Fibroblast of skin of left quadriceps (primary cell): Measurements from ENCODE around the gene MTHFSD.

Experiments
- DNase-seq, 2 experiments: peaks; one replicate each; pipeline ENCODE4 v3.0.0-alpha.2; 2013; ENCODE audit warnings: low read depth in 2 of 2

MTHFSD gene

DNA sequence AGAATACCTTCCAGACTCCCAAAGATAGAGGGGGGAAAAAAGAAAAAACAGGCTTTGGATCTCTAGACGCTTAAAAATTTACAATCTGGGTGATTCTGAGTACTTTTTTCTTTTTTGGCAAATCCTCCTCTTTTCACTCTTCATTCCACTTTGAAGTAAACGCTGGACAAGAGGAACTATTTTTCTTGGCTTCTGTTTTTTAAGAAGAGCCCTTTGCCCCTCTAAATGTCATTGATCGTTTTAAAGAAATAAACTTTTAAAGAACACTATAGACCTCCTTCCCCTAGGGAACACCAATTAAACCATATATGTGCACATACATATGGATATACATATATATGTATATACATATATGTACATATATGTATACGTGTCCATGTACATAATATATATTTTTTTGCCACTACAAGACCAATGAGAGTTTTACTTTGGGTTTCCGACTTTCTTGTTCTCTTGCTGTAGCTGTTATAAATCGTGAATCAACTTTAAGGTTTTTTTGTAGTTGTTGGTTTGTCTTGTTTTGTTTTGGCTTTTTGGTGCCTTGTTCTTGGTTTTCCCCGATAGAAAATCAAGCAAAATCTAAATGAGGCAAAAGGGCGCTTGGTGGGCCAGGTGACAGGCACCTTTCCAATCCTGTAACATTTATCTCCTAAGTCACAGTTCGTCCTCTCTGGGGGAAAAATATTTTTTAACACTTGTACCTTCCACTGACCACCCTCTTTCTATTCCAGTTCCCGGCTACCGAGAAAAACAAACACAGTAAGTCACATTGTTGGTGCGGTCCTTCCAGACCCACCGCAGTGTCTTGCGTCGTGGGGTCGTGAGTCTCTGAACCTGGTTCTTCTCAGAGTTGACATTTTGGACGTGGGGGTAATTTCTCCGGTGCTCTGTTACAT is 40.3 kb downstream of the MTHFSD start:
- no peak for DNase-seq

DNA sequence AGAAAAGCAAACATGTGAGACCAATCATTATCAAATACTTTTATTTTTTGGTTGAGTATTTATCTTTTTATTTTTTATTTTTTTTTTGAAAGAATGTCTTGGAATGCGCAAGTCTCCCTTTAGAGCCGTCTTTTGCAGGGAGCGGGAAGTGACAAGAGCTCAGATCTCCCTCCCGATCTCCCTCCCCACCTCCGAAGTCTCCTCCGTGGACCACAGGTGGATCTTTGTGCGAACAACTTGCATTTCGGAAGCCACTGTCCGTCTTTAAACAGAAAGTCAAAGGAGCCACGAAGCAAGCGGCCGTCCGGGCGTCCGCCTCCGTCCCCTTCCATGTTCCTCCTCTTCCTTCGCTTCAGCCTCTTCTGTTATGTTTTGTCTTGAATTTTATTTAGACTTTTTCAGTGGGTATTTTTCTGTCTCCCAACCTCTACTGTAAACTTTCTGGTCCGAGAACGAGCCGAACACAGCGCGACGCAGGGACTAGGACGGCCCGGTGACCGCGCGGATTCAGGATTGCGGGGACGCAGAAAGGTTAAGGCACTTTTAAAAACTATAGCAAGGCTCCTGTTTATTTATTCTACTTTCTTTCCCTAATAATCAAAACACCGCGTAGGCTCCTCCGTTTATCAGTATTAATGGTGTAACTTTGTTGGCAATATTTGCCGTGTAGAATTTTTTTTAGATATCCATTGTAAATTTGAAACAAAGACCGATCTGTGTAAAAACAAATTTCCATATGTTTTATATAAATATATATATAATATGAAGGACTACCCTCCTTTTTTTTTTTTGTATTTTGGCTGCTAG is 41.4 kb downstream of the MTHFSD start:
- DNase-seq, result no peak

DNA sequence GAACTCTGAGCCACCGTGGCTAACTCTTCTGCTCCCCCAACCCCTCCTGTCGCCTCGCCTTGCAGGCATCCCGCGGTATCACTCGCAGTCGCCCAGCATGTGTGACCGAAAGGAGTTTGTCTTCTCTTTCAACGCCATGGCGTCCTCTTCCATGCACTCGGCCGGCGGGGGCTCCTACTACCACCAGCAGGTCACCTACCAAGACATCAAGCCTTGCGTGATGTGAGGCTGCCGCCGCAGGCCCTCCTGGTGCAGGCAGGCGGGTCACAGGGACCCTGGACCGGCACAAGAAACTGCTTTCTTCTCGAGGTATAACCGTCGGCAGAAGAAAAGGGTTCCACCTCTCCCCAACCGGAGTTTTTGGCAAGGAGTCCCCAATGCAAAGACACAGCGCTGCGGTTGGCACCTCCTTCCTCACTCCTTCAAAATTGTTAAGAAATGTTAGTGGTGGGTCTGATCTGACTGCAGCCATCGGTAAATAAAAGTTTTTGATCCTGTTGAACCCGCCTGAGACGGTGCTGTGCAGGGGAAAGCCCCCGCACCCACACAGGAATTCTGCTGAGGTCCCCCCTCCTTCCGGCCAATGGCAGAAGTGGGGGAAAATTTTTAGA is 42.1 kb downstream of the MTHFSD start:
- DNase-seq, result no peak

DNA sequence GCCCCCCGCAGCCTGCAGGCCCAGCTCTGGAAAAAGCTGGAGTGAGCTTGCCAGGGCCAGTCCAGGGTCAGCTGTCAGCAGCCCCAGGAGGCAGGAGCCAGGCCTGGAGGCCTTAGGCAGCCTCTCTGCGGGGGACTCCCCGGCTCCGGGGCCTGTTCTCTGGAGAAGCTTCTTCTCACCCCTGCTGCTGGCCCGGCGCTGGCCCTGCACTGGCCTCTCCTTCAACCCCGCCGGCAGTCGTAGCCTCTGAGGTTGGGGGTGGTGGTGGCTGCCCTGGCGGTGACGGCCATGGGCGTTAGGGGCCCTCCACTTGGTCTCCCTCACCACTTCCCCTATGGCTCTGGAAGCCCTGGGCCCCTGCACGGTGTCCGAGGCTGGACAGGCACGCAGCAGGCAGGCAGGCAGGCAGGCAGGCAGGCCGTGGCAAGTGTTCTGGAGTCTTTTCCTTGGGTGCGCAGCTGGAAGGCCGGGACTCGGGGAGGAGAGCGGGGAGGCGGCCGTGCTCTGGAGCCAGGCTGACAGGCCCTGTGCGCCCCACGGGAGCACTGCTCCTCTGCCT is 42.7 kb downstream of the MTHFSD start:
- no peak for DNase-seq

DNA sequence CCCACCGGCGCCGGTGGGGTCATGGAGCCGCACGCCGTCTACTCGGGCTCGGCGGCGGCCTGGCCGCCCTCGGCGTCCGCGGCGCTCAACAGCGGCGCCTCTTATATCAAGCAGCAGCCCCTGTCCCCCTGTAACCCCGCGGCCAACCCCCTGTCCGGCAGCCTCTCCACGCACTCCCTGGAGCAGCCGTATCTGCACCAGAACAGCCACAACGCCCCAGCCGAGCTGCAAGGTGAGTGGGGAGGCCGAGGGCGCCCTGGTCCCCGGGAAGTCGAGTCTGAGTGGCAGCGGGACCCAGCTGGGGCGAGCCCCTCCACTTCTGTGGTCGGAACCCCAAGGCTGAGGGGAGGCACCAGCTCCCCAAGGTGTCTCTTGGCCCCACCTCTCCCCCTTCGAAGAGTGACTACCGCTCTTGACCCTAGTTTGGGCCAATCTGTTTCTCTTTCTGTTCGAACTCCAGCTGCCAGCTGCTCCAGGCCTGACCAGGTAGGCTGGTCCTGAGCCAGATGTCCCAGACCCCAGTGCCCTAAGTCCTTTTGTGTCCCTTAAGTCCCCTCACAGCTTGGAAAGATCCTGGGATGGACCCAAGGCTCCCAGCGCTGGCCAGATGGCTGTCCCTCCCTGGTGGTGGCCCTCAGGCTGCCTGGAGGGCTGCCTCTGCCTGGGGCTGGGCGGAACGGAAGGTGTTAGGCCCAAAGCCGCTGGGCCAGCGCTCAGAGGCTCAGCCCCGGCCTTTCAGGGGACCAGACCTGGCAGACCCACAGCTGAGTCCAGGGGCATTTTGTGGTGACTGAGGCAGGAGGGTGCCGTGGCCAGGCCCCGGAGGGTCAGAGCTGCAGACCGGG is 43.5 kb downstream of the MTHFSD start:
- DNase-seq, result no peak

DNA sequence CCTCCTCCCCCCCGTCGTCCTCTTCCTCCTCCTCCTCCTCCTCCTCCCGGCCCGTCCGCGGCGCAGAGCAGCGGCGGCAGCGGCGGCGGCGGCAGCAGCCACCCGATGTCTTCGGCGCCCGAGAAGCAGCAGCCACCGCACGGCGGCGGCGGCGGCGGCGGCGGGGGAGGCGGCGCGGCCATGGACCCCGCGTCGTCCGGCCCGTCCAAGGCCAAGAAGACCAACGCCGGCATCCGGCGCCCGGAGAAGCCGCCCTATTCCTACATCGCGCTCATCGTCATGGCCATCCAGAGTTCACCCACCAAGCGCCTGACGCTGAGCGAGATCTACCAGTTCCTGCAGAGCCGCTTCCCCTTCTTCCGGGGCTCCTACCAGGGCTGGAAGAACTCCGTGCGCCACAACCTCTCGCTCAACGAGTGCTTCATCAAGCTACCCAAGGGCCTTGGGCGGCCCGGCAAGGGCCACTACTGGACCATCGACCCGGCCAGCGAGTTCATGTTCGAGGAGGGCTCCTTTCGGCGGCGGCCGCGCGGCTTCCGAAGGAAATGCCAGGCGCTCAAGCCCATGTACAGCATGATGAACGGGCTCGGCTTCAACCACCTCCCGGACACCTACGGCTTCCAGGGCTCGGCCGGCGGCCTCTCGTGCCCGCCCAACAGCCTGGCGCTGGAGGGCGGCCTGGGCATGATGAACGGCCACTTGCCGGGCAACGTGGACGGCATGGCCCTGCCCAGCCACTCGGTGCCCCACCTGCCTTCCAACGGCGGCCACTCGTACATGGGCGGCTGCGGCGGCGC is 44.4 kb downstream of the MTHFSD start, which contains the start of gene FOXF1:
FOXF1 (plus strand) TSS at position 63 of the 797 bp plus-strand sequence; CDS start at position 106, 43 bp downstream.
- peak in 1 of 2 experiments; percentile 44 for DNase-seq

DNA sequence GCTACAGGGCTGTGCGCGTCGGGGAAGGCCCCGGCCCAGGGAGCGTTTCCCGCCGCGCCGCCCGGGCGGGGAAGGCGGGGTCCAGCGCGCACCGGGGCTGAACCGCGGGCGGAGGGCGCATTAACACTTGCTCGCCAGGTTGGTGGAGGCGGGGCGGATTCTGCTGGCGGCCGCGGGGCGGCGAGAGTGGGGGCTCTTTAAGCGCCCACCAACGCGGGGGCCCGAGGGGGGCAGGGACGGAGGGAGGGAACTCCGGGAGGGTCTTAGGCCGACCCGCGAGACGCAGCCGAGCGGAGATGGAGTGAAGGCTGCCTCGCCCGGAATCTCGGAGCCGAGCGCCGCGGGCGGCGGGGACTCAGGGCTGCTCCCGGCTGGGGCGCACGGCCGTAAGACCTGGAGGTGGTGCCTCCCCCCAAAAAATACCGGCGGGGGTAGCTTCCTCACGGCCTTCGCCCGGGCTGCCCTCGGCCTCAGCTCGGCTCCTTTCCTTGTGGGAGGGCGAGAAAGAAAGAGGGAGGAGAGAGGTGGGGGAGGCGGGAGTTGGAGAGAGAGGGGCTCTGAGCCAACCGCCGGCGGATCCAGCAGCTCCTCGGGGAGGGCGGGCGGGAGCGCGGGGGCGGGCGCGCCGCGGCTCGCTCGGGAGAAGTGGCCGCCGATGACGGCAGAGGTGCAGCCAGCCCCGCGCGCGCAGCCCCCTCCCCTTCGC is 45.1 kb downstream of the MTHFSD start:
- DNase-seq, result peak; percentile 72 to 73

DNA sequence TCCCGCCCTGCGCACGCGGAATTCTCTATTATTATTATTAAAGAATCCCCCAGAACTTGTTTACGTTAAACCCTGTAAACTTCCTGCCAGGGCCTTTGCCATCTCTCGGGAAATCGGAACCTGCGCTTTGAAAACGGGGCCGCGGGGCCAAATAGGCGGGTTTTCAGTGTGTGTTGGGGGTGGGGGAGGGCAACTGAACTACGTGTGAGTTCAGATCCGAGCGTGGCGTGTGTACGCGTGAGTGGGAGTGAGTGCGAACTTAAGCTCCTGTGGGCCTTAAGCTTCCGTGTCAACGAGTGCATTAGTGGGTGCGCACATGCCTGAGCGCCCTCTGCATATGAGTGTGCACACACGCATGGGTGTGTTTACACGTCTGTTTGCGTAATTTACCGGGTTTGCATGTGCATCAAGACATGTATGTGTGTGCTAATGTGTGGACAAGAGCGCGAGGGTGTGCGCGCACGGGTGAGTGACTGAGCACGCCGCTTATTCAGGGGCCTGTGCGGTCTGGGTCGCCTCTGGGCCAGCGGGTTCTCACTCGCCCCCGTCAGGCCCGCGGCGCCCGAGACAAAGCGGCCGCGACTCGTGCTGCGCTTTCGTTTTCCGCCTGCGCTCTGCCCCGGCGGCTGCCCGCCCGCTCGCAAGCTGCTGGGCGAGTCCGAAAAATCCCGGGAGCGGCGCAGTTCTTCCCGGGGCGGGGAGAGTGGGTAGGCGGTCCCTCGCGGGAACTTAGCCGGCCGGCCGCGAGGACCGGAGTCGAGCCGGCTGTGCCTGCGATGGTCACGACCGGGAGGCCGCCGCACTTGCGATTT is 45.9 kb downstream of the MTHFSD start:
- peak; percentile 44 to 51 for DNase-seq

DNA sequence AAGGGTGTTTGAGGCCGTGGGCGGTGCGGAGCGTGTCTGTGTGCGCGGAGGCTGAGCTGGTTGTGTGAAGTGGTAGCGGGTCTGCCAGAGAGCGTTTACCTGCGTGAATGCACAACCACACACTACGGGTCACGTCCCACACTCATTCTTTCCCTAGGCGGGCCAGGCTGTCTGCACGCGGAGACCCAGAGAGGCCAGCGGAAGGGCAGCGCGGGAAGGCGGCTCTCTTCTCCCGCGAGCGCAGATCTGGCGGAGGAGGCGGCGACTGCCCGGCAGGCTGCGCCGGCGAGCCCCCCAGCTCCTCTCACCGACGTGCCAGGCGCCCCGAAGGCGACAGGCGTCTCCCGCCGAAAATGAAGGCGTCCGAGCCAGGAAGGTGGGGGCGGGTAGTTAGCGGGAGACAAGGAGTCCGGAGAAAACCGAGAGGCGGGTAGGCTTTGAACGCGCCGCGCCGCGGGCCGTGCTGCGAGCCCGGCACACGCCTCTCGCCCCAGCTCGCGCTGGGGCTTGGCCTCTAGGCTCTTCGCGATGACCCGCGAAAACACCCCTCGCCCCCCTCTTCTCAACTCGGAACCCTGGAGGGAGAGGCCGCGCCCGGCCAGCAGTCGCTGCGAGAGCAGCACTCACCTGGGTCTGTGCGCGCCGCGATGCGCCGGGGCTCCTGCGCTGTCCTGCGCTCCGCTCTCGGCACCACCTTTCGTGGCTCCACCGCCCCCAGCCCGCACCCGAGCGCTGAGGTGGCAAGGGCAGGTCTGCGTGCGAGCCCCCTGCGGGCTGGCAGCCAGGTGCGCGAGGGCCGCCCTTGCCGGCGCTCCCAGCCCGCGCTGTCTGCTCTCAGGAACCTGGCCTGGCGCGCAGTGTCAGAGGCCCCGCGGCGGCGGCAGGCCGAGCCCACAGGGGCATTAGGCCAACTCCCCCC is 46.7 kb downstream of the MTHFSD start:
- no peak for DNase-seq

DNA sequence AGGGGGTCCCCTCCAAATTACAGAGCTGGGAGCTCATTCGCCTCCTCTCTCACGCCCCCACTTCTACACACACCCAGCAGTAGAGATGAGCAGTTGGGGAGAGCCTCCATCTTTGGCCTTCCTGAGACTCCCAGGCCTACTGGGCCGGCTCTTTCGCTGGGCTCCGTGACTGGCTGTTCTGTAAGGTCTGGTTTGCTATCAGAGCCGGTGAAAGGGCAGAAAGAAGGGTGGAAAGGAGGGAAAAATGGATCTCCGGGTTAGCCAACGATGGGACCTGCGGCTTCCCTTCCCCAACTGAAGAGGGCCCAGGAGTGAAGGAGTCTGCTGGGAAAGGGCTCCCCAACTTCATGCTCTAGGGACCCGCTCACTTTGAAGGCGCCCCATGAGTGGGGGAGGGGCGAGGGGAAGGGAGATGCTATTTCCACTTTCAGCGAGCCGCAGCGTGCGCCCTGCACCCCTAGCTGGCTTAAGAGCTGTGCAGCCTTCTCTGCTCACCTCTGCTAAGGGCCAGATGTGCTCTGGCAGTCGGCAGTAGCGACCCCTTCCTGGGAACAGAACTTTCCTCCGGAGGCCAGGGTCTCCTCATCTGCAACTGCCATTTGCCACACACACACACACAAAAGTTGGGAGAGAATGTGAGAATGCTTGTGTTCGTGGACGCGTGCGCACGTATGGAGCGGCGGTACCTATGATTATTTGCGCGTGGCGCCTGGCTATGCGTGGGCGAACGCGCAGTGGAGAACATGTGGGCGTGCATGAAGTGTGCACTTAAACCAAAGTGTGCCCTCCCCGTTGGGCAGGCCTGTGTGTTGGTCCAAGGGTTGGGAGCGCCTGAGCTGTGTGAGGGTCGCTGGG is 47.6 kb downstream of the MTHFSD start:
- DNase-seq, result no peak

DNA sequence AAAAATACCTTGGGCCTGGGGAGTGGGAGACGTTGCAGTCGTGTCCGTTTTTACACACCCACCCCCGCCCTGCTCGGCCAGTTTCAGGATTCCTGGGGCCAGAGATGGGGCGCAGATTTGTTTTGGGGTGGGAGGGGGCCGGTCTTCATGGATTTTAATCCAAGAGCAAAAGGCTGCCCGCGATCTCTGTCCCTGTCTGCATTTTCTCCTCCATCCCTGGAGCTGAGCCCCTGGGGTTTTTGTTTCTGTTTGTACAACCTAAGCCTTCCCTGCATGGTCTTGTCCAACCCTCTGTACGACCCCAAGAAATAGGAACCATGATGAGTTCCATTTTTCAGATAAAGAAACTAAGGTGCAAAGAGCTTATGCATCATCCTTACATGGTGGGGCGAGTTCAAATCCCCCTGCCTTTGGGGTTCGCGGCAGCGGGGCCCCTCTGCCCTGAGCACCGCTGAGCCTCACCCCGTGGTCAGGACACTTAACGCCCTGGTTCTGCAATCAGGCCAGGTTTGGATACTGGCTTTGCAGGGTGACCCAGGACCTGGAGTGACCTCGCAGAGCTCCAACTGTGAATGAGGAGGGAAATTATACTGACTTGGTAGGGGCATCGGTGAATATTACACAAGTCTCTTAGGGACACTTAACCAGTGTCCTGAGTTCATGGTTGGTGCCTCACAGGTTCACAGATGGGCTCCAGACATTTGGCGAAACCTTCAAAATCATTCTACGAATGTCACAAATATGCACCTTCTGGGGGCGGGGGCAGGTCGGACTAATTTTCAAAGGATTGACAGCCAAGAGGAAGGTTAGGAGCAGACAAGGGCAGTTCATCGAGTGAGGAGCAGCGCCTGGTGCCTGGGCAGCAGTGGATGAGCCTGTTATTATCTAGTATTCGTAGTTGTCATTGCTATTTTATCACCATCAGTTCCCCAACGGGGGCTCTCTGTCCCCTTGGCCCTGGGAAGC is 48.9 kb downstream of the MTHFSD start:
- no peak for DNase-seq

DNA sequence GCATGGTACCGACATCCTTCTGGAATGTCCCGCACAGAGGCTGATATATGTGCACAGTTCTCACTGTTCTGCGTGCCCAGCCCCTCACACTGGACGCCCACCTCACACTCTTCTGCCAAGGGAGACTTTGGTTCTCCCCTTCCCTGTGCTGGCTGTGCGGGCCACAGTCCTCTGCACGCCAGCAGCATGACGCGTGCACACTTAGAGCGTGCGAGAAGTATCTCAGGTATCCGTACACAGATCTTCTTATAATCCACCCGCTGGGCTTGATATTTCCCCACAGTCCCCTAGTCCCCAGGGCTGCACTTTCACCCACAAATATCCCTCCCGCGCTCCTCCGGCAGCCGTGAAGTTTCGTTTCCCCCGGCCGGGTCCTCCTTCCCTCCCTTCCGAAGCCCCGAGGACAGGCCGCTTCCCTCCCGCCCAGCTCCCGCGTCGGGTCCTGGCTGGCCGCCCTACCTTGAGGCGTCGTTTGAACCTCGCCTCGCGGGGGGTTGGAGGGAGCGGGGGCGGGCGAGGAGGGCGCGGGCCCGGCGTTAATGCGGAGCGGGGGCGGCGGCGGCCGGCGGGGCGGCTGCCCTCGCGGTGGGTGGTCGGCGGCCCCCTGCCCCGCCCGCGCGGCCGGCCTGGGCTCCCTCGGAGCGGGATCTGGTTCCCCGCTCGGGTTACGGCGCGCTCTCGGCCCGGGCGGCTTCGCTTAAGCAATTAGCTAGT is 49.7 kb downstream of the MTHFSD start:
- no peak for DNase-seq

DNA sequence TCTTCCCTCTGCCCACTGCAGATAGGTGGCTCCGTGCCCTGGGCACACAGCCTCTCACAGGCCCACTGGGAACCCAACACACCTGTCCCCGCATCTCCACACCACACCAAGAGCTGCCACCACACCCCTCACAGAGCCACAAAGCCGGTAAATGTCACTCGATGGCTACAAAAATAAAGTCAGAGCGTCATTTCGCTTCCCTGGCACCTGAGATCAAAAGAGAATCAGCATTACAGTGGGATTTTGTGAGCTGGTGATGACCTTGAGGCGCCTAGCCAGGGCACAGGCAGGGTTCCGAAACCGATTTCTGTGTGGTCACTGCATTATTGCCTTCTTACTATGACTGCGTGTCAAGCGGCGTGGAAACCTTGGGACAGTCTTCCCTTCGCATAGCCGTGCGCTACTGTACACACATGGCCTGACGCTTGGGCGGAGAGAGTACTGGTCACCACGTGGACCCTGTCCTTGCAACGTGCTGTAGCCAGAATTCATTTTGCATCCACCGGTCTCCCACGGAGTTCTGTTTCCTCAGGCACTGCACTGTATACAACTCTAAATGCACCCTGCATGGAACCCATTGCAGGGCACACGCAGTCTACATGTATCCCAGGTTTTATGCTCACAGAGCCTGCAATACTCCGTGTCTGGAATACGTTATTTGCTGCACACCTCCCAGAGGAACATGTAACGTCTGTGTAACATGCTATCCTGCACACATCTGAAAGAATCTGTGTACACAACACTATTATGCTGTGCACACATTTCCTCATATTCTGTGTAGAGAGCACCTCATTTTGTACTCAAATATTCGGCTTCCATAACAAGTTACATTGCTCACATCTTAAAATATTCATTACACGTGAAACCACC is 50.5 kb downstream of the MTHFSD start:
- DNase-seq, result no peak

DNA sequence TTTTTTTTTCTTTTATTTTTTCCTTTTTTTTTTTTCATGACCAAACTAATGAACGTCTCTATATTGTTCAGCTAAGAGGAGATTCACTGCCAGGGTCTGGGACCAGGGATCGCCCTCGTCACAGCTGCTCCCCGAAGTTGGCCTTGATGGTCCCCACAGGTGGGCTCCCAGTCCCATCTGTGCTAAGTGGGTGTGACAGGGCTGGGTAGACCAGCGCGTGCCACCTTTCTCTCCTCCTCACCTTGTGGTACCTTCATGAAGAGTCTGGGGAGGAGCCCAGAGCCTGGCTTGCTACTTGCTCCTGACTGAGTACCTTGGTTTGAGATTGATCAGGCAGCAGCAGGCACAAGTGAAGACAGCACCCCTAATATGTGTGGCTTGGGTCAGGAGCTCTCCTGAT is 51.2 kb downstream of the MTHFSD start:
- DNase-seq, result no peak
